ENCODE data around the gene GM2A. TPM values are rescaled to one million over a fixed set of nuclear protein-coding genes. Genes with fewer than 3 reads are reported as not detected.

Gene GM2A
- total RNA-seq, 2 donors from 2014 or later, result 21.5 to 36.4 TPM

DNA sequence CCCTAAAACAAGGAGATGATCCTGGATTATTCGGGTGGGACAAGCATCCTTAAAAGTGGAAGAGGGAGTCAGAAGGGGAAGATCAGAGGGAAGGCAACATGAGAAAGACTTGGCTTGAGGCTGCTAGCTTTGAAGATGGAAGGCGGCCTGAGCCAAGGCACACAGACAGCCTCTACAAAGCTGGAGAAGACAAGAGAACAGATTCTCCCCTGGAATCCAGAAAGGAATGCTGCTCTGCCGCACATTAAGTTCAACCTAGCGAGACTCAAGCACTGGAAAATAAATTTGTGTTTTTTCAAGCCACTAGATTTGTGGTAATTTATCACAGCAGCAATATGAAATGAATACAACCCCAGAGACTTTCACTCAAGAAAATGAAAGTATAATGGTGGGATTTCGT is 32.7 kb downstream of the GM2A start:
- H3K36me3 ChIP-seq, result no peaks in the 10 kb centered on the region
- no peak overlapping the region for H3K4me3 ChIP-seq
- H3K27me3 ChIP-seq, result no peaks in the 10 kb centered on the region
- no peaks in the 10 kb centered on the region for H3K4me1 ChIP-seq
- no peak overlapping the region for H3K27ac ChIP-seq
- DNase-seq (ENCODE audit: low spot score), result no peak
- TF ChIP-seq, protein P1, sequence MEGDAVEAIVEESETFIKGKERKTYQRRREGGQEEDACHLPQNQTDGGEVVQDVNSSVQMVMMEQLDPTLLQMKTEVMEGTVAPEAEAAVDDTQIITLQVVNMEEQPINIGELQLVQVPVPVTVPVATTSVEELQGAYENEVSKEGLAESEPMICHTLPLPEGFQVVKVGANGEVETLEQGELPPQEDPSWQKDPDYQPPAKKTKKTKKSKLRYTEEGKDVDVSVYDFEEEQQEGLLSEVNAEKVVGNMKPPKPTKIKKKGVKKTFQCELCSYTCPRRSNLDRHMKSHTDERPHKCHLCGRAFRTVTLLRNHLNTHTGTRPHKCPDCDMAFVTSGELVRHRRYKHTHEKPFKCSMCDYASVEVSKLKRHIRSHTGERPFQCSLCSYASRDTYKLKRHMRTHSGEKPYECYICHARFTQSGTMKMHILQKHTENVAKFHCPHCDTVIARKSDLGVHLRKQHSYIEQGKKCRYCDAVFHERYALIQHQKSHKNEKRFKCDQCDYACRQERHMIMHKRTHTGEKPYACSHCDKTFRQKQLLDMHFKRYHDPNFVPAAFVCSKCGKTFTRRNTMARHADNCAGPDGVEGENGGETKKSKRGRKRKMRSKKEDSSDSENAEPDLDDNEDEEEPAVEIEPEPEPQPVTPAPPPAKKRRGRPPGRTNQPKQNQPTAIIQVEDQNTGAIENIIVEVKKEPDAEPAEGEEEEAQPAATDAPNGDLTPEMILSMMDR (IDR thresholded peaks at IDR 0.05), result no peak
- no peaks in the 10 kb centered on the region for H3K9me3 ChIP-seq

GRCh38 chr5:151286246-151286645 is 33.3 kb downstream of the GM2A start:
- no peaks in the 10 kb centered on the region for H3K36me3 ChIP-seq
- H3K4me1 ChIP-seq, result no peaks in the 10 kb centered on the region
- H3K4me3 ChIP-seq, result no peak overlapping the region
- no peak for DNase-seq (ENCODE audit: low spot score)
- TF ChIP-seq, protein P1 (IDR thresholded peaks at IDR 0.05), result no peak
- no peak overlapping the region for H3K27ac ChIP-seq
- H3K9me3 ChIP-seq, result no peaks in the 10 kb centered on the region
- no peaks in the 10 kb centered on the region for H3K27me3 ChIP-seq

- TF ChIP-seq, protein P1 (IDR thresholded peaks at IDR 0.05), result no peak
- Histone ChIP-seq H3K9me3 (no peaks in the 10 kb centered on the region), H3K36me3 (no peaks in the 10 kb centered on the region), H3K27me3 (no peaks in the 10 kb centered on the region), H3K4me1 (no peaks in the 10 kb centered on the region), H3K4me3 (no peak overlapping the region), H3K27ac (no peak overlapping the region)
- no peak for DNase-seq (ENCODE audit: low spot score)
Observed at GRCh38 chr5:151288180-151288579, 35.2 kb downstream of the GM2A start.

DNA sequence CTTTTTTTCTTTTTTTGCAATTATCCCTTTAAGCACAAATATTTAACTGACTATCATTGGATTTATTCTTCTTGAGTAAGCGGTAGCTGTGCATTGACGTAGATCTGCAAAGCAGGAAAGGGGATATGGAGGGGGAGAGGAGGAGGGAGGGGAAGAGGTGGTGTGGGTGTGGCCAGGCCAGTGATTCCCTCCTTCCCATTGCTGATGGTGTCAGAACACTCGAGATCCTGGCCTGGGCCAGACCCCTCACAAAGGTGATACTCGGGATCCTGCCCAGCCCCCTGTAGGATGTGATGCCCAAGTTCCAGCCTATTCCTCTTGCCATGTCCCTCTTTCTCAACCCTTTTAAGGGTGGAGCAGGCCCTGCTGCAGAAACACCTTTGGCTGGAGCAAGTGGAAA is 40.6 kb downstream of the GM2A start:
- Histone ChIP-seq H3K9me3 (no peaks in the 10 kb centered on the region), H3K27ac (no peak overlapping the region), H3K36me3 (no peaks in the 10 kb centered on the region), H3K27me3 (no peaks in the 10 kb centered on the region), H3K4me3 (no peak overlapping the region), H3K4me1 (no peaks in the 10 kb centered on the region)
- TF ChIP-seq, protein P1 (IDR thresholded peaks at IDR 0.05), result no peak
- DNase-seq (ENCODE audit: low spot score), result no peak

DNA sequence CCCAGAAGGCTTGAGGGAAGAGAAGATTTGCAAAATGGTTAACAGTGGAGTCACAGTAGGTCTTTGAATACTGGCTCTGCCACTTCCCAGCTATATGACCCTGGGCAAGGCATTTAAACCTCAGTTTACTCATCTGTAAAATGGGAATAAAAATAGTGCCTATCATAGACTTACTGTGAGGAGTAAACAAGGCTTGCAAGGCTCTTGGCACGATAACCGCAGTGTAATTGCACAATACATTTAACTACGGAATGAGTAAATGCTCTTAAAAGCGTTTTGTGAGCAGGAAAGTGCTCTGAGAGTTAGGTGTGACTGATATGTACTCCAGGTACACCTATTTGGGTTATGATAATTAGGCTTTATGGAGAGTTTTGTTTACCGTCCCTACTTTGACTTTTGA is 42.2 kb downstream of the GM2A start:
- Histone ChIP-seq H3K27ac (no peak overlapping the region), H3K4me3 (no peak overlapping the region), H3K27me3 (no peaks in the 10 kb centered on the region), H3K36me3 (no peaks in the 10 kb centered on the region), H3K4me1 (no peaks in the 10 kb centered on the region), H3K9me3 (no peaks in the 10 kb centered on the region)
- TF ChIP-seq, protein P1 (IDR thresholded peaks at IDR 0.05), result no peak
- DNase-seq (ENCODE audit: low spot score), result no peak

DNA sequence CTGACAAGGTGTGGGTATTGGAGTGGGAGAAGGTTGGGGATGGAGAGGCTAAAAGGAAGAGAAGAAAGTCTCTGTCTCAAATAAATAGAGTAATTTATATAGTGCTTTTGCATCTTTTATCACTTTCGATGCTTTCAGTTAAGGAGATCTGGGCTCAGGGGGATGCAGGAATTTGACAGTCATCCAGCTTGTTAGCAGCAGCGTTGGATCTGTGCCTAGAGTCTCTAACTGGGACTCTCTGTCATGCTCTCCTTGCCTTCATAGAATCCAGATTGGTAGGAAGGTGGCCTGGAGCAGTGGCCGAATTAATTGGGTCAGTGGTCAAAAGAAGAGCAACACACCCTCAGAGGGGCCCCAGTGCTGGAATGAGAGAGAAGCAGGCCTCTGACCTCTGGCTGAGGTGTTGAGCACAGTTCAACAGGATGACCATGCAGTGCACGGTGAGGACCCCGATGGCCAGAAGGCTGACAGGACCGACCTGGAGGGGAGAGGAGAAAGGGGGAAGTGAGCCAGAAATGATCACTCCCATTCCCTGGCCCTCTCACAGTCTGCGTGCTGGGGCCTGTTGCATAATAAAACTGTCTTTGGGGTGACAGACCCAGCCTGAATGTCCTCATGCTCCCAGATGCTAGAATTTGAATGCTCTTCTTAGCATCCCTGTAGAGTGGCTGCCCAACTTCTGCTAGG is 42.9 kb downstream of the GM2A start:
- DNase-seq (ENCODE audit: low spot score), result no peak

More for the DNA sequence above, 42.9 kb downstream of the GM2A start:
- Histone ChIP-seq H3K4me1 (no peaks in the 10 kb centered on the region), H3K4me3 (no peak overlapping the region), H3K9me3 (no peaks in the 10 kb centered on the region), H3K36me3 (no peaks in the 10 kb centered on the region), H3K27me3 (no peaks in the 10 kb centered on the region), H3K27ac (no peak overlapping the region)
- TF ChIP-seq, protein P1 (IDR thresholded peaks at IDR 0.05), result no peak

Data from right atrium auricular region (tissue), 2 donors.